ENCODE results near the gene CENPO. TPM values are rescaled to one million over a fixed set of nuclear protein-coding genes. Genes with fewer than 3 reads are reported as not detected.

CENPO gene
- total and polyA plus RNA-seq, 2 experiments from 2014 or later = 9.7 to 14.6 TPM

DNA sequence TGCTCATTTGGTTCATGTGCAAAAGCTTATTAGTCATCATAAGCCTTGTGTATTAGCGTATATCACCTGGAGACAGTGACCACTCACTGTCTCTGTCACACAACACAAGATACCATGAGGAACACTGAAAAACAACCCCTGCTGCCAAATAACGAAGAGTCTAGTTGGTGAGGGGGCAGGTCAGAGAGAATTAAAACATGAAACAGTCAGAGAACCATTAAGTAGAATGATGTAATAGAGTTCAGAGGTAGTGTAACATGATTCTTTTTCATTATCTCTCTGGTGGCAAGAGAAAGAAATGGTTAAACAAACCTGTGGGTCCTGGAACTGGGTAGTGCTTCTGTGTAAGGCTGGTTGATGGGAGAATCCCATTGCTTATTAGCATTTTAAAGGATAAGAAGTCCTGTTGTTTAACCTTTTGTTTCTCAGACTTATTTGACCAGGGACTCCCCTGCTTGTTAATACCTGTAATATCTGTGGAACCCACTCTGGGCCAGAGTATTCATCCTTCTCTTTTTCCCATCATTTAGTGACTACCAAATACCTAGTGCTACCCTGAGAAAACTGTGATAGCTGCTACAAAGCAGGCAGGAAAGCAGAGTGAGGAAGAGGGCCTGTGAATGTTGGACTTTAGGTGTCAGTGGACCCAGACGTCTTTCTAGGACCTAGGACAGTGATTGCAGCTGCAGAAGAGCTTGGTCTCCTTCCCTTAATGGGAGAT, 38.1 kb upstream of the CENPO start:
- no peak for TF ChIP-seq EZH2 (IDR thresholded peaks at IDR 0.05; ENCODE audit: borderline replicate concordance)
- no peak for TF ChIP-seq CTCF (IDR thresholded peaks at IDR 0.05; ENCODE audit: poor library complexity)
- no peak for TF ChIP-seq EZH2phosphoT487 (IDR thresholded peaks at IDR 0.05; ENCODE audit: low read depth, severe bottlenecking, unreplicated experiment)
- 62% methylated on average over 3 of the region's 3 CpGs for WGBS (ENCODE audit: low lambda C conversion rate, missing lambda C conversion rate)
- Histone ChIP-seq H3K27me3 (no peaks in the 10 kb centered on the region), H3K36me3 (replicated peaks; ENCODE audit: insufficient read depth, low read depth) (no peaks in the 10 kb centered on the region), H3K4me2 (no peak overlapping the region), H3K4me1 (ENCODE audit: insufficient read depth) (no peaks in the 10 kb centered on the region), H3K9me2 (replicated peaks; ENCODE audit: insufficient read depth) (no peaks in the 10 kb centered on the region), H2AFZ (no peak overlapping the region), H3K79me2 (no peaks in the 10 kb centered on the region), H3K9me3 (ENCODE audit: low read depth) (no peaks in the 10 kb centered on the region), H3K4me3 (no peak overlapping the region), H3K27ac (no peak overlapping the region), H4K20me1 (ENCODE audit: insufficient read depth, poor library complexity, severe bottlenecking) (no peaks in the 10 kb centered on the region)
- DNase-seq (ENCODE audit: low spot score) = no peak

GRCh38 chr2:24756789-24757188, 36.4 kb upstream of the CENPO start:
- H4K20me1 ChIP-seq (ENCODE audit: insufficient read depth, poor library complexity, severe bottlenecking) = no peaks in the 10 kb centered on the region
- no peaks in the 10 kb centered on the region for H3K36me3 ChIP-seq (replicated peaks; ENCODE audit: insufficient read depth, low read depth)
- H3K79me2 ChIP-seq = no peaks in the 10 kb centered on the region
- TF ChIP-seq EZH2 (IDR thresholded peaks at IDR 0.05; ENCODE audit: borderline replicate concordance) (no peak), EZH2phosphoT487 (IDR thresholded peaks at IDR 0.05; ENCODE audit: low read depth, severe bottlenecking, unreplicated experiment) (no peak), CTCF (IDR thresholded peaks at IDR 0.05; ENCODE audit: poor library complexity) (no peak)
- no peak overlapping the region for H2AFZ ChIP-seq
- H3K4me2 ChIP-seq = no peak overlapping the region
- H3K4me3 ChIP-seq = no peak overlapping the region
- H3K9me2 ChIP-seq (replicated peaks; ENCODE audit: insufficient read depth) = no peaks in the 10 kb centered on the region
- 96% methylated on average over 1 of the region's 1 CpG for WGBS (ENCODE audit: low lambda C conversion rate, missing lambda C conversion rate)
- no peaks in the 10 kb centered on the region for H3K27me3 ChIP-seq
- no peak overlapping the region for H3K27ac ChIP-seq
- no peaks in the 10 kb centered on the region for H3K4me1 ChIP-seq (ENCODE audit: insufficient read depth)
- no peak for DNase-seq (ENCODE audit: low spot score)
- no peaks in the 10 kb centered on the region for H3K9me3 ChIP-seq (ENCODE audit: low read depth)

- H3K4me3 ChIP-seq = no peak overlapping the region
- H2AFZ ChIP-seq = no peak overlapping the region
- peaks cover 6% of the 10 kb centered on the region for H3K36me3 ChIP-seq (replicated peaks; ENCODE audit: insufficient read depth, low read depth)
- no peaks in the 10 kb centered on the region for H3K9me2 ChIP-seq (replicated peaks; ENCODE audit: insufficient read depth)
- H3K4me2 ChIP-seq = no peak overlapping the region
- no peaks in the 10 kb centered on the region for H3K9me3 ChIP-seq (ENCODE audit: low read depth)
- H3K4me1 ChIP-seq (ENCODE audit: insufficient read depth) = no peaks in the 10 kb centered on the region
- no peaks in the 10 kb centered on the region for H4K20me1 ChIP-seq (ENCODE audit: insufficient read depth, poor library complexity, severe bottlenecking)
- DNase-seq (ENCODE audit: low spot score) = no peak
- TF ChIP-seq EZH2 (IDR thresholded peaks at IDR 0.05; ENCODE audit: borderline replicate concordance) (no peak), EZH2phosphoT487 (IDR thresholded peaks at IDR 0.05; ENCODE audit: low read depth, severe bottlenecking, unreplicated experiment) (no peak), CTCF (IDR thresholded peaks at IDR 0.05; ENCODE audit: poor library complexity) (no peak)
- H3K79me2 ChIP-seq = no peaks in the 10 kb centered on the region
- H3K27me3 ChIP-seq = no peaks in the 10 kb centered on the region
- 81% methylated on average over 5 of the region's 5 CpGs for WGBS (ENCODE audit: low lambda C conversion rate, missing lambda C conversion rate)
- H3K27ac ChIP-seq = no peak overlapping the region
Measured at GRCh38 chr2:24761866-24762265, 31.4 kb upstream of the CENPO start.
